BE2C (cell line): ENCODE results near the gene SF3B2.
"Not testable (repeated sequence)": the region's sequence is repeated elsewhere in the genome, so short reads cannot be mapped to it uniquely, and the experiment has no call there.

Source experiments
- DNase-seq: peaks from one replicate; pipeline ENCODE4 v3.0.0-alpha.2; 2020
- H3K27me3 ChIP-seq: fragments of 250-450 bp; sonication (Bioruptor Pico); 2 replicates; pipeline ENCODE4 v1.5.1; 2020; ENCODE audit warnings: mild to moderate bottlenecking
- H3K36me3 ChIP-seq: fragments of 250-450 bp; sonication (Bioruptor Pico); 2 replicates; pipeline ENCODE4 v1.5.1; 2020; ENCODE audit warnings: mild to moderate bottlenecking
- H3K4me1 ChIP-seq: fragments of 250-450 bp; sonication (Bioruptor Pico); 2 replicates; pipeline ENCODE4 v1.5.1; 2020
- H3K4me3 ChIP-seq: 2 replicates; pipeline ENCODE4 v1.5.1; 2011; ENCODE audit warnings: low read depth, low read length
- H3K9me3 ChIP-seq: fragments of 250-450 bp; sonication (Bioruptor Pico); 2 replicates; pipeline ENCODE4 v1.5.1; 2020
- CTCF ChIP-seq: IDR thresholded peaks from 2 replicates; pipeline ENCODE4 v1.5.1; 2012; ENCODE audit warnings: mild to moderate bottlenecking, low read depth, low read length

SF3B2 gene

GRCh38 chr11:66112041-66112491 is 59.9 kb downstream of the SF3B2 start:
- no peak for TF ChIP-seq CTCF
- no peaks in the 10 kb centered on the region for H3K36me3 ChIP-seq
- peaks cover 10% of the 10 kb centered on the region for H3K4me1 ChIP-seq
- no peaks in the 10 kb centered on the region for H3K27me3 ChIP-seq
- no peaks in the 10 kb centered on the region for H3K9me3 ChIP-seq
- no peak for DNase-seq
- H3K4me3 ChIP-seq: no peak overlapping the region

- Histone ChIP-seq H3K27me3 (no peaks in the 10 kb centered on the region), H3K9me3 (no peaks in the 10 kb centered on the region), H3K4me3 (no peak overlapping the region), H3K36me3 (no peaks in the 10 kb centered on the region), H3K4me1 (peaks cover 11% of the 10 kb centered on the region)
- no peak for DNase-seq
- no peak for TF ChIP-seq CTCF
These were observed 60.7 kb downstream of the SF3B2 start for GRCh38 chr11:66112601-66113499.

GRCh38 chr11:66114957-66115356 is 62.8 kb downstream of the SF3B2 start:
- H3K9me3 ChIP-seq, H3K36me3 ChIP-seq, DNase-seq, H3K4me3 ChIP-seq, H3K27me3 ChIP-seq: not testable (repeated sequence)
- H3K4me1 ChIP-seq: peaks cover 24% of the 10 kb centered on the region

- Histone ChIP-seq H3K4me3 (no peak overlapping the region), H3K4me1 (peaks cover 29% of the 10 kb centered on the region)
- no peak for DNase-seq
These were observed 63.6 kb downstream of the SF3B2 start for GRCh38 chr11:66115638-66116301.

GRCh38 chr11:66116576-66117361 is 64.6 kb downstream of the SF3B2 start:
- DNase-seq: no peak
- H3K4me1 ChIP-seq: peaks cover 29% of the 10 kb centered on the region
- TF ChIP-seq CTCF: no peak
- no peaks in the 10 kb centered on the region for H3K36me3 ChIP-seq
- no peaks in the 10 kb centered on the region for H3K9me3 ChIP-seq
- no peaks in the 10 kb centered on the region for H3K27me3 ChIP-seq
- no peak overlapping the region for H3K4me3 ChIP-seq

More at GRCh38 chr11:66115638-66116301, 63.6 kb downstream of the SF3B2 start:
- no peaks in the 10 kb centered on the region for H3K9me3 ChIP-seq
- no peaks in the 10 kb centered on the region for H3K27me3 ChIP-seq
- TF ChIP-seq CTCF: no peak
- H3K36me3 ChIP-seq: no peaks in the 10 kb centered on the region

GRCh38 chr11:66118847-66119246 is 66.7 kb downstream of the SF3B2 start:
- Histone ChIP-seq H3K27me3 (no peaks in the 10 kb centered on the region), H3K4me1 (peaks cover 27% of the 10 kb centered on the region), H3K36me3 (no peaks in the 10 kb centered on the region), H3K9me3 (no peaks in the 10 kb centered on the region), H3K4me3 (no peak overlapping the region)
- DNase-seq: no peak
- TF ChIP-seq CTCF: no peak
